GM21515 (cell line): ENCODE measurements around the gene GRIPAP1.

Experiments
- ATAC-seq: cut with Tn5 transposase; IDR thresholded peaks from one replicate; pipeline ENCODE4 v1.9.1; 2021; ENCODE audit not compliant: unreplicated experiment

The GRIPAP1 gene

DNA sequence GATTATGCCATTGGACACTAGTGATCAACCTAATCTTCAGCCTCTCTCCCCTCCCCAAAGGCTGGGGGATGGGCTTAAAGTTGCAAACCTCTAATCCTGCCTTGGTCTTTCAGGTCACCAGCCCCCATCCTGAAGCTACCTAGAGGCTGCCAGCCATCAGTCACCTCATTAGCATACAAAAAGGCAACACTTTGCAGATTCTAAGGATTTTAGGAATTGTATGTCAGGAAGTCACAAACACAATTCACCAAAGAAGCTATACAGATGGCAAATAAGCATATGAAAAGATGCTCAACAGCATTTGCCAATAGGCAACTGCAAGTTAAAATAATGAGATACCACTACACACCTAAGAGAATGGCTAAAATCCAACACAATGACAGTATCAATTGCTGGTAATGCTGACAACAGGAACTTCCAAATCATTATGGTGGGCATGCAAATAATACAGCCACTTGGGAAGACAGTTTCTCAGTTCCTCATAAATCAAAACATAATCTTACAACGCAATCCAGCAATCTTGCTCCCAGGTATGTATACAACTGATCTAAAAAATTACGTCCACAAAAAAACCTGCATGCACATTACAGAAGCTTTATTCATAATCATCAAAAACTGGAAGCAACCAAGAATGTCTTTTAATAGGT is 74.2 kb downstream of the GRIPAP1 start:
- no peak for ATAC-seq

DNA sequence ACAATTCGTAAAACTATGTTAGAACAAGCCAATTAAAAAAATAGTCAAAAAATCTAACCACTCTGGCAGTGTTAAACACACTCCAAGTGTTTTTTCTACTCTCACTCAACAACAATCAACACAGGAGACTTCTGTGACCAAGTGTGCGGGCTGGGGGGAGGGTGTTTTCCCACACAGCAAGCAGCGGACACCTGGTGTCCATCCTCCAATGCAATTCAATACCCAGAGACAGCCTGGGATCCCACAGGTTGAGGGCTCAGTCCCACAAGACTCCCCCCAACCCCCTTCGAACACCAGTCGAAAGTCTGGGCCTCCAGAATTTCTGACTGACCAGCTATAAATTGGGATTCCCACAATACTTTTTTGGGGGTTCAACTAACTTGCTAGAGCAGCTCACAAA is 74.9 kb downstream of the GRIPAP1 start:
- no peak for ATAC-seq

DNA sequence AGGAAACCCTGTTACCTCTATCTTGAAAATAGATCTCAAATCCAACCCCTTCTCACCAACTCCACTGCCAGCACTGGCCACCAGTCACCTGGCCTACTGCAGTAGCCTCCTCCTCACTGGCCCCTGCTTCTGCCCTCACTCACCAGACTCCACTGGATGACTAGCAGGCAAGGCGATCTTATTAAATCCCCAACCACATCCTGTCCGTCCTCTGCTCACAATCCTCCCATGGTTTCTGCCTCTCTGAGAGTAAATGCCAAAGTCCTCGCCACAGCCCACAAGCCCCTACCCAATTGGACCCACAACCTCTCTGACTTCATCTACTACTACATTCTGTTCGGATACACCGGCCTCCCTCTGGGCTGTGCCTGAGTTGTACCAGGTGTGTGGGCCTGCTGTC is 77.8 kb downstream of the GRIPAP1 start:
- ATAC-seq: no peak

DNA sequence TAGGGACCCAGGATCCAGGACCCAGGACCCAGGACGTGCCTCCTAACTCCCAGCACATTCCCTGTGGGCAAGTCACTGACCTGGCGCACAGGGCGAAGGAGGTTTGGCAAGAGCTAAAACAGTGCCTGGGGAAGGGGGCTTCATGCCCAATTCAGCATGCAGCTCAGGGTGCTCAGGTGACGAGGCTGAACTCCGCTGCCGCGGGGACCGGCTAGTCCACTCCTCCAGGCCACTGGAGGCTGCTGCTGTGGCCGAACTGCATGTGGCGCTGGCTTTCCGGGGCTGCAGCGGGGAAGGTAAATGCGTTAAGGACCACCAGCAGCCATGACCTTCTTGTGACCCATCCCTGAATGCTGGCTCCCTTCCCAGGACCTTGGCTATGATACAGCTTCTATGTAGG is 78.3 kb downstream of the GRIPAP1 start:
- no peak for ATAC-seq
